Testis (tissue), 2 donors: ENCODE data around the gene FBXW7.

Source experiments
- CTCF ChIP-seq, 3 experiments: fragments of 450-650 bp in 2 of 3; fragments of 200-600 bp in 1 of 3; sonication (generic) in 1 of 3; IDR thresholded peaks; one replicate each; pipeline ENCODE4 v1.5.1; 2016 to 2019; ENCODE audit warnings: antibody characterized with exemption in 3 of 3, mild to moderate bottlenecking in 2 of 3, moderate library complexity in 1 of 3
- POLR2A ChIP-seq: fragments of 450-650 bp; IDR thresholded peaks from one replicate; pipeline ENCODE4 v1.6.1; 2017; ENCODE audit warnings: antibody characterized with exemption, mild to moderate bottlenecking, moderate library complexity

- TF ChIP-seq CTCF (IDR thresholded peaks at IDR 0.05) (no peak), POLR2A (no peak)
These were observed 107.9 kb downstream of the FBXW7 start for GRCh38 chr4:152427981-152428380.
